DMS79 treated with DMSO at 0.1 percent for 48 hours (cell line): ENCODE results near the gene PNPLA1.
A peak's percentile ranks its signal among the peaks of the same experiment; 100 is the strongest.

Source experiments
- DNase-seq: peaks from one replicate; lab custom pipeline; 2025; lab: John Stamatoyannopoulos, UW

PNPLA1 gene

DNA sequence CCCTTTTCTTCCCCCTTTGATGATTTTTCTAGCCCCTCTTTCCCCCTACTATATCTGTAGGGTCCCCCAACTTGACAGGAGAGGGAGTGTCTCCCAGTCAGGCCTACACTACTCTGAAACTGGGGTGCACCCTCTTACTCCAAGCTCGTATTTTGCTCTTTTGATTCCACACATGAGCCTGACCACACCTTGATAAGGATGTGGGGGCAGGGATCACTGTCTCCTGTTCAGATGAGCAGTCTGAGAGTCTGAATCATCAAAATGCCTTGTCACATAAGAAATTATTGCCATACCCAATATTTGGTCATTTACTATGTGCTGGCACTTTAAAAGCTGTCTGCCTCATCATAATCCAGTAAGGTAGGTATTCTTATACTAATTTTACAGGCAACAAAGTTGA is 15.9 kb downstream of the PNPLA1 start:
- no peak for DNase-seq

DNA sequence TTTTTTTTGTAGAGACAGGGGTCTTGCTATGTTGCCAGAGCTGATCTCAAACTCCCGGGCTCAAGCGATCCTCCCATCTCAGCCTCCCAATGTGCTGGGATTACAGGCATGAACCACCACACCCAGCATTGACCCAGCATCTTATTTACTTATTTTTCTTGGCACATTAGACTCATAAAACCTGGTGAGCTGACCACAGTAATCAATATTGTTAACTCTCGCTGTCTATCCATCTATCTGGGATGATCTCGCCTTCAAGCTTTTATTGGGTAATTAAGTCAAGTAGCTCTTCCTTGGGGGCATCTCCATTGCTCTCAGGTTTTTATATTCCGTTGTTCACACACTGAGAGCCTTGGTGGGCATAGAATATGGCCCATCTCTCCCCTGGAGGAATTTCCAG is 17.0 kb downstream of the PNPLA1 start:
- no peak for DNase-seq

DNA sequence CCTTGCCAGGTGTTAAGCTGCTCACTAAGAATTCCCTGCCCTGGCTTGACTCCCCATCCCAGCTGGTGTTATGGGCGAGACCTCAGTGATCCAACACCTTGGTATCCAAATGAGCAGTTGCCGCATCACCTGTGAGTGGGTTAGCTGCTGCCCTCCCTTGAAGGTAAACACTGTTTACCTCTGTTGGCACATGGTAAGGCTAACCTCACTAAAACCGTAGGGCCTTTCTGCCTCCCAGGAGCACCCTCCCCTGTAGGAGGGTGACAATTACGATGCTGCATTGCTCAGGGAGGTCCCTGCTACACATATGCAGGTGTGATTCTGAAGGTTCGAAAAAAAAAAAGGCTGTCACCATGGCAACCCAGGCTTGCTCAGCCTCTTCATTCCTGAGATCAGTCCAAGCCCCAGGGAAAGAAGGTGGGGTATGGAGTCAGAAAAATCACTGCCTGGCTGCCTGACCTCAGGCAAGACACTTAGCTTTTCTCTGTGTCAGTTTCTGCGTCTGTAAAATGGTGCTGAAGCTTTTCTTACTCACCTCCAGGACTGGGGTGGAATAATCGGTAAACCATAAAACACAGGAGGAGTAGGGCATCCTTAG is 19.5 kb downstream of the PNPLA1 start:
- peak; percentile 85 for DNase-seq

DNA sequence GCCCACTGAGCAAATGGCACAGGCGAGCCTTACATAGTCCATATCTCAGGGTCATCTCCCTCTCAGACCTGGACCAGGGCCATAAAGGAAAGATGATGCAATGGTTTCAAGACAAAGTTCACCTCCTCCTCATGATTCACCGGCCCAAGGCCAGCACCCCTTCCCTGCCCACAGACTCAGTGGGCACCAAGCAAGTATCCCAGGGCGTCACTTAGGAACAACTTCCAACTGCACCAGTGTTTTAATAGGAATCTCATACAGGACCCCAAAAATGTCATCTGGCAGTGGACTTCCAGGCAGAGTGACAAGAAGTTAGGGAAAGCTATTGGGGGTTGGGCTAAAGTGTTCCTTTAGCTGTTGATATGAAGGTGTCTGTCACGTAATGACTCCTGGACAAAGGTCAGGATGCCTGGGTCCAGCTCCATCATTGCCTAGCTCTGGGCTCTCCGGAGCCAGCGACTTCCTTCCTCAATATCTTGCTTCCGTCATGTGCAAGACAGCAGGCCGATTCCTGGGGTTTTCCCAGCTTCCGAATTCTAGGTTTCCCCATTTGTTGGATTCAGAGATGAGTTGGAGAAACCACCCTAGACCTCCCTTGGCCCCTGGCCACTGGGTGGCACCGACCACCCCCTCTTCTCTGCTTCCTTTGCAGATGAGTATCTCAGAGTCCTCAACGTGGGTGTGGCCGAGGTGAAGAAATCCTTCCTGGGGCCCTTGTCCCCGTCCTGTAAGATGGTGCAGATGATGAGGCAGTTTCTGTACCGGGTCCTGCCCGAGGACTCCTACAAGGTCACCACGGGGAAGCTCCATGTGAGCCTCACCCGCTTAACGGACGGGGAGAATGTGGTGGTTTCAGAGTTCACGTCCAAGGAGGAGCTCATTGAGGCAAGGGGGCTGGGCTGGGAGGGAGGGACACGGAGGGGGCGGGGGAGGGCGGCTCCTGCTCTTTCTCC is 21.1 kb downstream of the PNPLA1 start:
- no peak for DNase-seq

DNA sequence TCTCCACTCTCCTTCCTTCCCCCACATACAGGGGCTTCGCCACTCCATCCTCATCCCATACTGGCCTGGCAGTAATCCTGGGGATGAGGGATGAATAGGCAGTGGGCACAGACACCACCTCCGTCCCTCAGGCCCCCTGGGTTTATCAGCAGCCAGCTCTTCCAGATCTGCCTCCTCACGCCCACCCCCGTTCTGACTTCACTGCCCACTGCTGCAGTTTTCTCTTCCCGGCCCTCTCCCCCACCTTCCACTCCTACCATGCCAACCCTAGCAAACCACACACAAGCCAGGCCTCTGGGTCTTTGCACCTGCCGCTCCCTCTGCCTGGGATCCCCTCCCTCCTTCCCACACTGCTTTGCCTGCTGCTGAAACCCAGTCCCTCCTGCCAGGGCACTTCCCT is 22.3 kb downstream of the PNPLA1 start:
- no peak for DNase-seq

DNA sequence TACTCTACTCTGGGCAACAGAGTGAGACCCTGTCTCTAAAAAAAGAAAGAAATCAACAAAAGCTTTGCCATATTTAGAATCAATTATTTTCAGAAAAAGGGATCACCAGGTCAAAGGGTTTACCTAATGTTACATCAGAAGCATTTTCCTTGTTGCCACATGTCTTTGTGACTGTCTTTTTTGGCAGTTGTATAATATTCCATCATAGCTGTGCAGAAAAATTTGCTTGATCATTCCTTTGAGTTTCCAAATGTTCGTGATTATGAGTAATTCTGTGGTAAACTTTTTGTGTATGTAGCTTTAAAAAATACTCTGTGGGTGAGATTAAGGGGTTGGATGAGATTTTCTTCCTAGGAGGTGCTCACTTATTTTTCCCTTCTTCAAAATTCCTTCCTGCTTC is 26.4 kb downstream of the PNPLA1 start:
- no peak for DNase-seq

DNA sequence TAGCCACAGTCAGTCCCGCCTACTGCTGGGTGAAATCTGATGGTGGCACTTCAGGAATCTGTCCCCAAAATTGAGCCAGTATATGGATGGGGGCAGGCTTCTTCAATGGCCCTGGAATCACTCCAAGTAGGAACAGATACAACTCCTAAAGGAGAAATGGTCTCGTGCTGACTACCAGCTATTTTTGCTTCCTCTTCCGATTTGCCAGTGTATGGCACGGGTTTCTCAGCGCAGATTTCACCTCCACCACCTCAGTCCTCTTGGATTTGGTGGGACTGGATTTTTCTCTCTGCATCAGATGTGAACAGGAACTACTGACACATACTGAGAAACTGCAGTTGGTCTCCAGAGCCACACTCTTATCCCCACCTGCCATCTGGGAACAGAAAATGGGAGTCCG is 27.2 kb downstream of the PNPLA1 start:
- DNase-seq: no peak

DNA sequence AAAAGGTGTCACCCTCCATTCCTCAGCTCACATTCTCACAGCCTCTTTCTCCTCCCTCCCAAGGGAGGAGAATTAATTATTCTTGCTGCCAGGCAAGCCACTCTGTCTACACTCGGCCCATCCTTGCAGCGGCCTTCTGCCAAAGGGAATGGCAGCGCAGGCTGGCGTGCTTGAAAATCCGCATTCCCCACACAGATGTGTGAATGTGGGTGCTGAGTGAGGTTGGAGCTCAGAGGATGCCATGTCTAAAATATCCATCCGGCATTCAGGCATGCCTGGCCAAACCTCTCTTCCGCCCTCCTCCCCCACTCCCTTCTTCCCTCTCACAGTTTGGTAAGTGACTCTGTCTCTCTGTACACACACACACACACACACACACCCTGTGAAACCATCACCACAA is 27.7 kb downstream of the PNPLA1 start:
- DNase-seq: no peak

DNA sequence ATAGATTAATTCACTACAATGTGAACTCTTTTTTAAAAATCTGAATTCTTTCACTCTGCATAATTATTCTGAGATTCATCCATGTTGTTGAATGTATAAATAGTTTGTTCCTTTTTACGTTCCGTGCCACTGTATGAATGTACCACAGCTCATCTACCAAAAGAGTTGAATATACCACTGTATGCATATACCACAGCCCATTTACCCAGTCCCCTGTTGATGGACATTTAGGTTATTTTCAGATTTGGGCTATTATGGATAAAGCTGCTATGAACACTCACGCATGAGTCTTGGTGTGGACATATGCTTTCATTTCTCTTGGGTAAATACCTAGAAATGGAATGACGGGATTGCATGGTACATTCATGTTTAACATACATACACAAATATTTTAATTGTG is 28.2 kb downstream of the PNPLA1 start:
- no peak for DNase-seq

DNA sequence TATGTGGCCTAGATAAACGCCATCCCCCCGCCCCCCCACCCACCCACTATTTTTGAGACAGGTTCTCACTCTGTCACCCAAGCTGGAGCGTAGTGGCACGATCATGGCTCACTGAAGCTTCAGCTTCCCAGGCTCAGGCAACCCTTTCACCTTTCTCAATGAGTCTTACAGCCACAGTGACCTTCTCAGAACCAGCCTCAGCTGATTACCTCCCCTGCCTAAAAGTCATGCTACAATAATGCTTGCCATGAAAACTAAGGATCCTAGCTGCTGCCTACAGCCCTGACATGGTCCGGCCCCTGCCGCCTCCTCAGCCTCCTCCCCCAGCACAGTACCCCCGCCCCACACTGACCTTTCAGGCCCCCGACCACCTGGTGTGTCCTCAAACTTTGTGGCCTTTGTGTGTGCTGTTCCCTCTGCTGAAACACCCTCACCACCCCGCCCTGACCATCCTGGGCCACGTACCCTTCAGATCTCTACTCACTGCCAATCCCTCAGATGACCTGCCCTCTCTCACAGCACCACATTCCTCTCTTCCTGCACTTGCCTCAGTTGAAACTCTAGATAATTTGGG is 31.3 kb downstream of the PNPLA1 start:
- no peak for DNase-seq

DNA sequence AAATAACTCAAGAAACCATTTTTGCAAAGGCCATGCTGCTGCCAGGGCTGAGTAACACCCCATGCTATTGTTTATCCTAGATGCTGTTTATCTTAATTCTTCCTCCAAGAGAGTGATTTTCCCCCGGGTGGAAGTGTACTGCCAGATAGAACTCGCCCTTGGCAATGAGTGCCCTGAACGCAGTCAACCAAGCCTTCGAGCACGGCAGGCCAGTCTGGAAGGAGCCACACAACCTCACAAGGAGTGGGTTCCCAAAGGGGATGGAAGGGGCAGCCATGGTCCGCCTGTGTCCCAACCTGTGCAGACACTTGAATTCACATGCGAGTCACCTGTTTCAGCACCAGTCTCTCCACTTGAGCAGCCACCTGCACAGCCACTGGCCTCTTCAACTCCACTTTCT is 31.9 kb downstream of the PNPLA1 start:
- DNase-seq: peak; percentile 93

DNA sequence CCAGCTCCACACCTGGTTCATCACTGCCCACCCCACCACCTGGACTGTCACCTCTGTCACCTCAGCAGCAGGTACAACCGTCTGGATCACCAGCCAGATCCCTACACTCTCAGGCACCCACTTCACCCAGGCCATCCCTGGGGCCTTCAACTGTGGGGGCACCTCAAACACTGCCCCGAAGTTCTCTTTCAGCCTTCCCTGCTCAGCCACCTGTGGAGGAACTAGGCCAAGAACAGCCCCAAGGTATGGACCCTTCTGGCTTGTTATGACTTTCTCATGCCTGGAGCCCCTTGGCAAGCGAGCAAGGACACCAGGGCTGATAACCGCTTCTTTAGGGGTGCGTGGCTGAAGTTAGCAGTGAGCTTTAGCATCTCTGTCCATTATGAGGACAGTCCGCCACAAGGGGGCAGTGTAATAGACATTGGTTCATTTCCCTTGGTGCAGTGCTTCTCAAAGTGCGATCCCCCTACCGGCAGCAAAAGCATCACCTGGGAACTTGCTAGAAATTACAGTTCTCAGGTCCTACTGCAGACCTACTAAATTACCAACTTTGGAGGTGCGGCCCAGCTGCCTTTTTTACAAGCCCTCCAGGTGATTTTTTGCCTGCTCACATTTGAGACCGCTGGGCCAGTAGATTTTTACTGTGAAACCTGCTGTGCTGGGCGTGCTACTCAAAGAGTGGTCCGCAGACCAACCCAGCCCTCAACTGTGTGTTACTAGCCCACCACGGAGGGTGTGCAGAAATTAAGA is 32.5 kb downstream of the PNPLA1 start:
- peak; percentile 74 for DNase-seq

DNA sequence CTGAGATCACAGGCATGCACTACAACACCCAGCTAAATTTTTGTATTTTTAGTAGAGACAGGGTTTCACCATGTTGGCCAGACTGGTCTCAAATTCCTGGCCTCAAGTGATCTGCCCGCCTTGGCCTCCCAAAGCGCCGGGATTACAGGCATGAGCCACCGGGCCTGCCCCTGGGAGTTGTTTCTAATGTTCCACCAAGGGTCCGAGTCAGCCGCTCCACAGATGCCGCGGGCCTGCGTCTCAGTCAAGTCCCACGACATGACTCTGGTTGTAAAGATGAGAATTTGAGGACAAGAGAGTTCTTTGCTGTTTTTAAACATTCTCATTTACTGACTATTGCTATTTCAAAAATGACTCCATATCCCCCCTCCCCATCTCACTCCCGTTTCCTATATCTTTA is 36.0 kb downstream of the PNPLA1 start:
- DNase-seq: no peak

DNA sequence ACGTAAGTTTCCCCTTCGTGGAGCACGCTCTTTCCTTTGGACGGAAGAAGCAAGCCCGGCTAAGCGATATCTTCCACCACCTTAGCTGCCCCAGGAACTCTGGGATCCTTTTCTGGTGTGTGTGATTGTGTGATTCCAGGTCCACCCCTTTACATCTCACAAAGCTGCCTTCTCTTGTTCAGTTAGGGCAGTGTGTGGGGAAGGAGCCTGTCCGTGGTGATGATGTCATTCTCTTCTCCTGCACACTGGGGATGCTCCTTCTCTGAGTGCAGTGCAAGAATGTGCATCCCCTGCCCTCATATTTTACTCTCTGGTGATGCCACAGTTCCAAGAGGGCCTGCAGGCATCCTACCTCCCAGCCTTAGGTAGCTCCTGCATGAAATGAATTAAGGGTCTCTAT is 36.5 kb downstream of the PNPLA1 start:
- DNase-seq: no peak

DNA sequence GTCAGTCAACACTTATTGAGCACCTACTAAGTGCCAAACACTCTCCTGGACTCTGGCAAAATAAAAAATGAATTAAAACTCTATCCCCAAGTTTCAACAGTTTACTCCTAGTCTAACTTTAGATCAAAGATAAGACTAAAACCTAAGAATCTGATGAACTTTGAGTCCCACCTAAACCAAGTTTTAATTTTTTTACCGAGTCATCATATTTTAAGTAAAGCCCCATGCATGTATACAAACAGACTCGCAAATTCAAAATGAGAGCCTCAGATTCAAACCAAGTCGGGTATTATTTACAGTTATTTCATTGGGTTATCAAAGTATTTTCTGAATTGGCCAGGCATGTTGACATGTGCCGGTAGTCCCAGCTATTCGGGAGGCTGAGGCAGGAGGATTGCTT is 38.7 kb downstream of the PNPLA1 start:
- DNase-seq: no peak

DNA sequence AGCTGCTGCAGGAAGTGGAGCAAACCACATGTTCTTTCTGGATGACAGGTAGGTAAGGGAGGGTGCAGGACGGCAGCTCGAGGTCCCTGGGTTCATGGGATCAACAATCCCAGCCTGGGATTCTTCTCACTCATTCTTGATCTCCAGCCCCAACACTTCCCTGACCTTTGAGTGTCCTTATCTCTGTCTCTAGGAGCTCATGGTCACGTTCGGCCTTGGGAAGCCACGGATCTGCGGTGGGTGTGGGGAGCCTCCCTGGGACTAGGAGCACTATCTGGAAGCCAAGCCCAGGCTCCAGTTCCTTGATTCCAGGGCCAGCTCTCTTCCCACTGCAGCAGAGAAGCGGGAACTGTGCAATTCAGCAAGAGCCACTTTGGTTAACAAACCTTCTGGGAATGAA is 39.3 kb downstream of the PNPLA1 start:
- no peak for DNase-seq

DNA sequence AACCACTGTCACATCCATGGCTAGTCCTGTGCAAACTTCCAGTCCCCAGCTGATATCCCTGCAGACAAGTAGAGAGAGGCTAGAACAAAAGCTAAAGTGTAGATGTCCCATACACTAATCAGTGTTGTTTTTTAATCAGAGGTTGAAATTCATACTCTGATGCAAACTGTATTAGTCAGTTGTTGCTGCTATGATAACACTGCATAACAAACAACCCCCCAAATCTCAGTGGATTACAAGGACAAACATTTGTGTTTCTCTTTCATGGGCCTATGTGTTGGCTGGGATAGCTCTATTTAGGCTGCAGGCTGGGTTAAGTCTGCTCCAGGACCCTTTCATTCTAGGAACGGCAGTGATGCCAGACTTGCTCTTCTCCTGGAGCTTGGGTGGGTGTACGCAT is 40.0 kb downstream of the PNPLA1 start:
- DNase-seq: no peak

DNA sequence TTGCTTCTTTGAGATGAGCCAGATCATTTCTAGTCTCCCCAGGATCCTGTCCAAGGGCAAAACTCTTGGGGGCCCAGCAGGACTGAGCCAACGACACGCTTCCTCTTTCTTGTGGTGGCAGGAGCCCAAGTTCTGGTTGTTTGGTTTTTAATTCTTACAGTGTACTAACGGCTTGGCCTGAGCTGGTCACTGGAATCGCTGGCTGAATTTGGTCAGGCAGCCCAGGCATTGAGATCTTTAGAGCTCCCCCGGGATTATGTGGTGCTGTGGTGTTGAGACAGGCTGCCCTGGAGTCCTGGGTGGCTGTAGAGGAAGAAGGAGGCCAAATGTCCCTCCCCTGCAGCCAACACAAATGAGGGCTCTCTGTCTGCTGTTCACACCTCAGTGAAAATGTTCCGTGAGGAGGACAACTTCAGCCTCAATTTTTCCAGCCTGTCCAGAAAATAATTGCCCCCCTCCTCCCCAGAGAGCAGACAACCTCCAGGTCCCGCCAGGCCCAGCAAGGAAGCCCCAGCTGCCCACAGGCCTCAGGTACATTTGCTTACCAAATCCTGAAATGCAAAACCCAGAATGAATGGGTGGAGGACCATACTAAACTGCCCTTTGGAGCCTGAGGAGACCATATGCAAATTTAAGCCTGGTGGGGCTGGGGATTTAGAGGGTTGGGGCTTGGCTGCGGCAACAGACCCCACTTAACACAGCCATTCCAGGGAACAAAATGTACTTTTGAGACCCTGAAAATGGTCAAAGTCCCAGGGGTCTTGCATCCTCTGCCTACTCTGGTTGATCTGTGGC is 43.2 kb downstream of the PNPLA1 start:
- DNase-seq: no peak

DNA sequence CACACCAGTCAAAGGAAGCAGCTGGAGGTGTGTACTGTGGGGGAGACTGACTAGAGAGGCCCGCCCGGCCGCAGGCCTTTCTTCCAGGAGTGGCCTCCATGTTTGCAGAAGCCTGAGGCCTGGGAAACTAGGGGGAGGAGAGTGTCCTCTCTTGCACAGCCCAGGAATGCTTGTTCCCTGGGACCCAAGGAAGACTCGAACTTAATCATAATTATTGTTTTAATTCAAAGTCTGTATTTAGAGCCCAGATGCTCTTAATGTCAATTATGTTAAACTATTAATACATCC is 43.7 kb downstream of the PNPLA1 start:
- no peak for DNase-seq

DNA sequence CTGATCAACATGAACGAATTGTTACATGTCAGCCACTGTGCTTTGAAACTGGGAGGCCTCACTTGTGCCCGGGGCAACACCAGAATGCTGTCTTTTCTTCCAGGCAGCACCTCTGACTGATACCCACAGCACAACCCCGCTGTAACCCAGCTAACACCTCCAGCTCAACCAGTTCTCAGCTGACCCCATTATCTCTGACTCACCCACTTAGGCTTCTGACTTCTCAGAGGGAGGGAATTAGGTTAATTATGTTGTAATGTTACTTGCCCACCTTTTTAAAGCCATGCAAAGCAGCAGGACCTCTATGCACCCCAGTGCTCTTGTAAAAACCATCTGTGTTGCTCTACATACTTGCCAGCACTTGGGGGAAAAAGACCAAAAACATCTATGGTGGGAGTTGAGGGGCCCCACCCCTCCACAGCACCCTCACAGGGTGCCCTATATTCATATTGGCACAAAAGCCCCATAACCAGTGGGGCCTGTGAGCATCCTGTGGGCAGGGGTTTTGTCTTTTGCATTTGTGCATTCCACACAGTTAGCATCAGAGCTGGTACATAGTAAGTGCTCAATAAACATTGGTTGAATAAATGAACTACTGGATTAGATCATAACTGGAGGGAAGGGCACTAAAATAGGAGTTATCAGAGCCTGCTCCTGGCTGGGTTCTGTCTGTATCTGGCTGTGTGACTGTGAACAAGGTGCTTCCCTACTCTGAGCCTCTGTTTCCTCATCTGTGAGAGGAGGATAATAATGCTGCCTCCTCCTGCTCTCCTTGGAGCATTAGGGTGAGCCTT is 44.6 kb downstream of the PNPLA1 start:
- DNase-seq: peak; percentile 13

DNA sequence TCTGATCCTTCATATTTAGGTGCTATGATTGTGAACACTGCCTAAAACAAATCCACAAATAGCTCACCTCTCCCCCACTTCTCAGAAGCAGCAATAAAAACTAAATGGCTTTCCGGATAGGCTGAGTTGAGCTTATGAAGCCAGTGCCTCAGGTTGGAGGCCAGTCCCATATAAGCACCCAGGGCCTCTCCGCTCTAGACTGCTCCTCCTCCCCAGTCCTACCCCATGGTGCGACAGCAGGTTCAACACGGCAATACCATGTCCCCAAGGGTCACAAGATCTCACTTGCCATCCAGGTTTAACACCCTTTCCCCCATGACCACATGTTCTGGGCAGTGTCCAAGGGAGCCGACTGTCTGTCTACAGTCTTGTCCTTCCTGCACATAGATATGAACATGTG is 46.1 kb downstream of the PNPLA1 start:
- DNase-seq: no peak
